ENCODE data around the gene EML6.
A peak's percentile ranks its signal among the peaks of the same experiment; 100 is the strongest.

The EML6 gene

DNA sequence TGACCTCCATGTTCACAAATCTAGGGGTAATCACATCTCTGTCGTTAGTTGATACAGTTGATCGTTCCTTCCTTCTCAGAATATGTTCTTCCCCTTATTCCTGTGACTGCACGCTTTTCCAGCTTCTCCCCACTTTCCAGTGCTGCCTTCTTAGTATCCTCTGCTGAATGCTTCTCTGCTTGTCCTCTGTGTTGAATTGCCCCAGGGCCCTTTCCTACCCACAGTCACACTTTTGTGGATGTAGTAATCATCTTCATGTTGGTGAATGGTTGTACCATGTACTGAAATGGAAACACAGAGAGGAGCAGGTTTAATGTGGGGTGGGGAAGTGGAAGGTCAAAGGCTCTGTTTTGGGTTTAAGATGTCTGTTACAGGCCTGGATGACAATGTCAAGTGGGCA, 47.2 kb downstream of the EML6 start:
- TF ChIP-seq, protein P1, sequence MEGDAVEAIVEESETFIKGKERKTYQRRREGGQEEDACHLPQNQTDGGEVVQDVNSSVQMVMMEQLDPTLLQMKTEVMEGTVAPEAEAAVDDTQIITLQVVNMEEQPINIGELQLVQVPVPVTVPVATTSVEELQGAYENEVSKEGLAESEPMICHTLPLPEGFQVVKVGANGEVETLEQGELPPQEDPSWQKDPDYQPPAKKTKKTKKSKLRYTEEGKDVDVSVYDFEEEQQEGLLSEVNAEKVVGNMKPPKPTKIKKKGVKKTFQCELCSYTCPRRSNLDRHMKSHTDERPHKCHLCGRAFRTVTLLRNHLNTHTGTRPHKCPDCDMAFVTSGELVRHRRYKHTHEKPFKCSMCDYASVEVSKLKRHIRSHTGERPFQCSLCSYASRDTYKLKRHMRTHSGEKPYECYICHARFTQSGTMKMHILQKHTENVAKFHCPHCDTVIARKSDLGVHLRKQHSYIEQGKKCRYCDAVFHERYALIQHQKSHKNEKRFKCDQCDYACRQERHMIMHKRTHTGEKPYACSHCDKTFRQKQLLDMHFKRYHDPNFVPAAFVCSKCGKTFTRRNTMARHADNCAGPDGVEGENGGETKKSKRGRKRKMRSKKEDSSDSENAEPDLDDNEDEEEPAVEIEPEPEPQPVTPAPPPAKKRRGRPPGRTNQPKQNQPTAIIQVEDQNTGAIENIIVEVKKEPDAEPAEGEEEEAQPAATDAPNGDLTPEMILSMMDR (IDR thresholded peaks at IDR 0.05; ENCODE audit: low read depth, low read length, missing control alignments): no peak
- Histone ChIP-seq H3K27ac (no peak overlapping the region), H3K4me3 (ENCODE audit: low read depth, low read length) (no peak overlapping the region), H3K27me3 (replicated peaks) (no peaks in the 10 kb centered on the region), H3K36me3 (replicated peaks) (no peaks in the 10 kb centered on the region)
- no peak for DNase-seq
- in situ Hi-C loops (cut with HindIII; ENCODE audit: low pct_ligation_motif_present, low sequenced_read_pairs): no loop called here

DNA sequence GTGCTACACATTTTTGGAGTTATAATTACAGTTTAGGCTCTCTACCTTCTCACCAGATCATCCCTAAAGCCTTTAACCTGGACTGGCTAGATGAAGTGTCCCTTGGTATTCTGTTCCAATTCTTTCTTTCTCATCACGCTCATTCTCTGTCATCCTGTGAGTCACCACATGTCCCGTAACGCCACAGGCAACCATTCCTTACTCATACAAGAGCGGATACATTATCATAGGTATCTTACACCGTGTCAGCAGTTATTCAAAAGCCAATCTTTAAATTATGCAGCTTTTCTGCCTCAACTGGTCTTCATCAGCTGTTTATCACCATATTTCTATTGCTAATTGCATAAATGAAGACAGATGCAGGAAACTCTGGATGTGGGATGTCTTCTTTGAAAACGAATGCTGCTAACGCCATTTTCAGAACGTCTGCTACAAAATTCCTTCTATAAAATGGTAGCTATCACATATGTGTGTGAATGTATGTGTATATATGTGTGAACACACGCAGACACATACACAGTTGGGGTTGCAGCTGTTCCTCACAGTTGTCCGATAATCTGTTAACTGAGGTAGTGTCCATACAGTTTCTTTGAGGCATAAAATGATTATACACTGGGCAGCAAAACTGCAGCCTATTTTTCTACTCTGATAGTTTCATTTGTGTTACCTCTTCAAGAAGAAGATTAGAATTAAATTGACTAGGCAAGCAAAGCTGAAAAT, 47.9 kb downstream of the EML6 start:
- DNase-seq: peak; percentile 70
- in situ Hi-C loops (cut with HindIII; ENCODE audit: low pct_ligation_motif_present, low sequenced_read_pairs): no loop called here
- Histone ChIP-seq H3K36me3 (replicated peaks) (no peaks in the 10 kb centered on the region), H3K27ac (no peak overlapping the region), H3K27me3 (replicated peaks) (no peaks in the 10 kb centered on the region), H3K4me3 (ENCODE audit: low read depth, low read length) (no peak overlapping the region)
- TF ChIP-seq, protein P1 (IDR thresholded peaks at IDR 0.05; ENCODE audit: low read depth, low read length, missing control alignments): no peak

DNA sequence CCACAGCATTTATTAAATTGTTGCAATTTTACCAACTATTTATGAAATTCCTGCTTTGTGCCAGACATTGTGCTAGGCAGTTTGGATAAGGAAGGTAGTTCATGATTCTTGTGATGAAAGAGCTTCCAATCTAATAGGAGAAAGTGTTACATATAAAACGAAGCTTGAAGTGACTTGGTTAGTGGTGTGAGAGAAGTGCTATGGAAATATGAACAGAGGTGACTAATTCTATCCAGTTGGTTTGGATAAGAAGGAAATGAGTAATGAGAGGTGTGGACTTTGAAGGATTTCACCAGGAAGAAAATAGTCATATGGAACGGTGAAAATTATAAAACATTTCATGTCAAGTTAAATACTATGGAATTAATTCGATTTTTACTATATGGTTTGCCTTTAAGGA, 48.6 kb downstream of the EML6 start:
- in situ Hi-C loops (cut with HindIII; ENCODE audit: low pct_ligation_motif_present, low sequenced_read_pairs): no loop called here
- no peak for DNase-seq
- Histone ChIP-seq H3K27me3 (replicated peaks) (no peaks in the 10 kb centered on the region), H3K36me3 (replicated peaks) (no peaks in the 10 kb centered on the region), H3K4me3 (ENCODE audit: low read depth, low read length) (no peak overlapping the region), H3K27ac (no peak overlapping the region)
- TF ChIP-seq, protein P1 (IDR thresholded peaks at IDR 0.05; ENCODE audit: low read depth, low read length, missing control alignments): no peak

DNA sequence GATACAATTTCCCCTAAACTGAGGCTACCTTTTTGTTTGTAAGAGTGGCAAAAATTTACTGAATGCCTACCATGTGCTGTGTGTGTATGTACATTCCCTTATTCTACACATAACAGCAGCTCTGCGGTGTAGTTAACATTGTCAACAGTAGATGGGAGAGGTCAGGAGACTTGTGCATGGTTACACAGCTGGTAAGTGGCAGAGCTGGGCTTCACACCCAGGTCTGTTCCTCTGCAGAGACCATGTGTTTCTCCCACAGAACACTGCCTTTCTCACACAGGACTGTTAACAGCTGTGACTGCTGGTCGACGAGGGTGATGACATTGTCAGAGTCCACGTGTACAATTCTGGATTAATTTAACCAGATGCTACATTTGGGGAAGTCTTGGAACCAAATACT, 49.1 kb downstream of the EML6 start:
- DNase-seq: peak; percentile 12

DNA sequence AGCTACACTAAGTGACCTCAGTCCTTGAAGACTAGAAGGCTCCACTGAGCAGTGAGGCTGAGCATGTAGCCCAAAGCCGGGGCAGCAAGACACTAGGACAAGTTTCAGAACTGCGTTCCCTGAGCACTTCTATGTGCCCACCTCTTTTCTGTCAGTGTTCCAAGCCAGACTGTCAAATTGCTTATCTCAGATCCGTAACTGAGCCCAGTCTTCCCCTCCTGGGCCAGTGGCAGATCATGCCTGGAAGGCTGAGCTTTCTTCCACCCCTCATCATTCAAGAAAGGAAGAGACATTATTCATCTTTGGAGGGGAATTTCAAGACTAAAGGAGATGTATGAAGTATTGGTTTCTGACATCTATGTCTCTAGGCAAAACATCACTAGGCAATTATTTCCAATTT, 49.8 kb downstream of the EML6 start:
- DNase-seq: no peak
- H3K27me3 ChIP-seq (replicated peaks): no peaks in the 10 kb centered on the region
- in situ Hi-C loops (cut with HindIII; ENCODE audit: low pct_ligation_motif_present, low sequenced_read_pairs): no loop called here
- H3K4me3 ChIP-seq (ENCODE audit: low read depth, low read length): no peak overlapping the region
- H3K27ac ChIP-seq: no peak overlapping the region
- TF ChIP-seq, protein P1 (IDR thresholded peaks at IDR 0.05; ENCODE audit: low read depth, low read length, missing control alignments): no peak
- no peaks in the 10 kb centered on the region for H3K36me3 ChIP-seq (replicated peaks)

More for the DNA sequence above, 49.1 kb downstream of the EML6 start:
- no peaks in the 10 kb centered on the region for H3K27me3 ChIP-seq (replicated peaks)
- no peak overlapping the region for H3K4me3 ChIP-seq (ENCODE audit: low read depth, low read length)
- TF ChIP-seq, protein P1 (IDR thresholded peaks at IDR 0.05; ENCODE audit: low read depth, low read length, missing control alignments): no peak
- H3K27ac ChIP-seq: no peak overlapping the region
- in situ Hi-C loops (cut with HindIII; ENCODE audit: low pct_ligation_motif_present, low sequenced_read_pairs): no loop called here
- H3K36me3 ChIP-seq (replicated peaks): no peaks in the 10 kb centered on the region

DNA sequence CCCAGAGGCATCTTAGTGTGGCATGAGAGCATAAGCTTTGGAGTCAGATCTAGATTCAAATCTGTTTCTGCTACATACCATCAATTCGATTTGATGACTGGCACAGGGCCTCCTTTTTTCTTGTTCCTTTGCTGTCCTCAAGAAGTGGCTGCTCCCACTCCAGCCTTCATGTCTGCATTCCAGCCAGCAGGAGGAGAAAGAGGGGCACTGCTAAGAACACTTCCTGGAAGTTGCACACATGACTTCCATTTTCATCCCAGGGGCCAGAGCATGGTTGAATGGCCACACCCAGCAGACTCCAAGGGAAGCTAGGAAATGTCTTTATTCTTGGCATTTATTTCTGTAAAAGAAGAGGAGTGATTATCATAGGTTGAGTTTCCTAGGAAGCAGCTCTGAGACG, 50.4 kb downstream of the EML6 start:
- Histone ChIP-seq H3K27ac (no peak overlapping the region), H3K27me3 (replicated peaks) (no peaks in the 10 kb centered on the region), H3K4me3 (ENCODE audit: low read depth, low read length) (no peak overlapping the region), H3K36me3 (replicated peaks) (no peaks in the 10 kb centered on the region)
- TF ChIP-seq, protein P1 (IDR thresholded peaks at IDR 0.05; ENCODE audit: low read depth, low read length, missing control alignments): peak; percentile 58
- in situ Hi-C loops (cut with HindIII; ENCODE audit: low pct_ligation_motif_present, low sequenced_read_pairs): no loop called here
- DNase-seq: no peak
